ENCODE results near the gene BRD1. TPM values are rescaled to one million over a fixed set of nuclear protein-coding genes. Genes with fewer than 3 reads are reported as not detected.

The BRD1 gene
- total RNA-seq, 1 experiment from 2014 or later = 31.3 TPM

DNA sequence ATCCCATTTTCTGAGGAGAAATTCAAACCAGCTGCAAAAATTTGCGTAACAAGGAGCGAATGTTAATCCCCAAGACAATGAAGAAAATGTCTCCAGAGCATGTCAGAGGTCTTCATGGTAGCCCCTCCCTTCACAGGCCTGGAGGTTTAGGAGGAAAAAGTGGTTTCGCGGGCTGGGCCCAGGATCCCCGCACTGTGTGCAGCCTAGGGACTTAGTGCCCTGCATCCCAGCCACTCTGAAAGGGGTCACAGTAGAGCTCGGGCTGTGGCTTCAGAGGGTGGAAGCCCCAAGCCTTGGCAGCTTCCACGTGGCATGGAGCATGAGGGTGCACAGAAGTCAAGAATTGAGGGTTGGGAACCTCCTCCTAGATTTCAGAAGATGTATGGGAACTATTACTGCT is 87.4 kb downstream of the BRD1 start:
- Histone ChIP-seq H3K9ac (ENCODE audit: low read length) (no peak overlapping the region), H3K4me2 (ENCODE audit: low read length) (no peak overlapping the region), H3K79me2 (ENCODE audit: insufficient read depth, low read length) (no peaks in the 10 kb centered on the region), H3K9me2 (ENCODE audit: insufficient read depth) (no peaks in the 10 kb centered on the region), H3K27me3 (ENCODE audit: insufficient read depth, low read length) (peaks cover 17% of the 10 kb centered on the region; the same call in 1 of the 2 replicates), H3K4me1 (ENCODE audit: control insufficient read depth in 1 of 2, insufficient read depth in 2 of 2, low read length in 2 of 2) (no peaks in the 10 kb centered on the region), H3K36me3 (ENCODE audit: control insufficient read depth in 1 of 2, insufficient read depth in 2 of 2, low read length in 2 of 2) (no peaks in the 10 kb centered on the region), H3K9me3 (ENCODE audit: control insufficient read depth in 1 of 2, insufficient read depth in 1 of 2, low read depth in 1 of 2, low read length in 2 of 2) (peaks cover 4 to 7% of the 10 kb centered on the region in 2 experiments; a peak in 3 of 4 replicates), H2AFZ (ENCODE audit: low read depth, low read length, poor library complexity, severe bottlenecking) (no peak overlapping the region), H4K20me1 (ENCODE audit: insufficient read depth) (no peaks in the 10 kb centered on the region), H3K4me3 (replicated peaks in 1 of 2; ENCODE audit: low read depth in 1 of 2, low read length in 2 of 2) (no peak overlapping the region), H3K27ac (ENCODE audit: low read depth, low read length) (no peak overlapping the region)
- ChIA-PET CTCF (no interaction called here), POLR2A (no interaction called here), RAD21 (ENCODE audit: low non-redundant PET in 1 of 2, low total read pairs in 2 of 2, uncharacterized antibody in 2 of 2, unreplicated experiment in 2 of 2) (no interaction called here)
- intact Hi-C loops (cut with micrococcal nuclease) = no loop called here
- BruUV-seq (replicated peaks) = no TSS peak
- ATAC-seq (no peak), DNase-seq (ENCODE audit: low read depth, low spot score) (no peak)
- no peak for TF ChIP-seq TCF7L2 (IDR thresholded peaks at IDR 0.05; ENCODE audit: borderline replicate concordance, extremely low read depth, insufficient read depth, insufficient read length)
- TF ChIP-seq, protein P1, sequence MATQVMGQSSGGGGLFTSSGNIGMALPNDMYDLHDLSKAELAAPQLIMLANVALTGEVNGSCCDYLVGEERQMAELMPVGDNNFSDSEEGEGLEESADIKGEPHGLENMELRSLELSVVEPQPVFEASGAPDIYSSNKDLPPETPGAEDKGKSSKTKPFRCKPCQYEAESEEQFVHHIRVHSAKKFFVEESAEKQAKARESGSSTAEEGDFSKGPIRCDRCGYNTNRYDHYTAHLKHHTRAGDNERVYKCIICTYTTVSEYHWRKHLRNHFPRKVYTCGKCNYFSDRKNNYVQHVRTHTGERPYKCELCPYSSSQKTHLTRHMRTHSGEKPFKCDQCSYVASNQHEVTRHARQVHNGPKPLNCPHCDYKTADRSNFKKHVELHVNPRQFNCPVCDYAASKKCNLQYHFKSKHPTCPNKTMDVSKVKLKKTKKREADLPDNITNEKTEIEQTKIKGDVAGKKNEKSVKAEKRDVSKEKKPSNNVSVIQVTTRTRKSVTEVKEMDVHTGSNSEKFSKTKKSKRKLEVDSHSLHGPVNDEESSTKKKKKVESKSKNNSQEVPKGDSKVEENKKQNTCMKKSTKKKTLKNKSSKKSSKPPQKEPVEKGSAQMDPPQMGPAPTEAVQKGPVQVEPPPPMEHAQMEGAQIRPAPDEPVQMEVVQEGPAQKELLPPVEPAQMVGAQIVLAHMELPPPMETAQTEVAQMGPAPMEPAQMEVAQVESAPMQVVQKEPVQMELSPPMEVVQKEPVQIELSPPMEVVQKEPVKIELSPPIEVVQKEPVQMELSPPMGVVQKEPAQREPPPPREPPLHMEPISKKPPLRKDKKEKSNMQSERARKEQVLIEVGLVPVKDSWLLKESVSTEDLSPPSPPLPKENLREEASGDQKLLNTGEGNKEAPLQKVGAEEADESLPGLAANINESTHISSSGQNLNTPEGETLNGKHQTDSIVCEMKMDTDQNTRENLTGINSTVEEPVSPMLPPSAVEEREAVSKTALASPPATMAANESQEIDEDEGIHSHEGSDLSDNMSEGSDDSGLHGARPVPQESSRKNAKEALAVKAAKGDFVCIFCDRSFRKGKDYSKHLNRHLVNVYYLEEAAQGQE (IDR thresholded peaks at IDR 0.05; ENCODE audit: low read depth) = no peak
- no peak for TF ChIP-seq ZNF274 (IDR thresholded peaks at IDR 0.05; ENCODE audit: low read depth, low read length)
- TF ChIP-seq FOSL1 (IDR thresholded peaks at IDR 0.05; ENCODE audit: low read depth) = no peak

DNA sequence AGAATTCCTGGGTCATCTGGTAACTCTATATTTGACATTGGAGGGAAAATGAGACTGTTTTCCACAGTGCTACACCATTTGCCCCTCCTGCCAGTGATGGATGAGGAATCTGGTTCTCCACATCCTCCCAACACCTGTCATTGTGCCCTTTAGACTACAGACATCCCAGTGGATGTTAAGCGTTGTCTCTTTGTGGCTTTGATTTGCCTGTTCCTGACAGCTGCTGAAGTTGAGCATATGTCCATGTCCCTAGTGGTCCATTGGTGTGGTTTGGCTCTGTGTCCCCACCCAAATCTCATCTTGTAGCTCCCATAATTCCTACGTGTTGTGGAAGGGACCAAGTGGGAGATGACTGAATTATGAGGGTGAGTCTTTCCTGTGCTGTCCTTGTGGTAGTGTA is 88.5 kb downstream of the BRD1 start:
- Histone ChIP-seq H3K27ac (ENCODE audit: low read depth, low read length) (no peak overlapping the region), H3K79me2 (ENCODE audit: insufficient read depth, low read length) (no peaks in the 10 kb centered on the region), H3K4me2 (ENCODE audit: low read length) (no peak overlapping the region), H3K9me2 (ENCODE audit: insufficient read depth) (no peaks in the 10 kb centered on the region), H3K4me1 (ENCODE audit: control insufficient read depth in 1 of 2, insufficient read depth in 2 of 2, low read length in 2 of 2) (no peaks in the 10 kb centered on the region), H3K4me3 (replicated peaks in 1 of 2; ENCODE audit: low read depth in 1 of 2, low read length in 2 of 2) (no peak overlapping the region), H3K9me3 (ENCODE audit: control insufficient read depth in 1 of 2, insufficient read depth in 1 of 2, low read depth in 1 of 2, low read length in 2 of 2) (peaks cover 0 to 4% of the 10 kb centered on the region in 2 experiments; a peak in 2 of 4 replicates), H3K9ac (ENCODE audit: low read length) (no peak overlapping the region), H2AFZ (ENCODE audit: low read depth, low read length, poor library complexity, severe bottlenecking) (no peak overlapping the region), H3K36me3 (ENCODE audit: control insufficient read depth in 1 of 2, insufficient read depth in 2 of 2, low read length in 2 of 2) (no peaks in the 10 kb centered on the region), H3K27me3 (ENCODE audit: insufficient read depth, low read length) (peaks cover 18% of the 10 kb centered on the region; the same call in 1 of the 2 replicates), H4K20me1 (ENCODE audit: insufficient read depth) (no peaks in the 10 kb centered on the region)
- no peak for ATAC-seq
- no TSS peak for BruUV-seq (replicated peaks)
- ChIA-PET CTCF (no interaction called here), RAD21 (ENCODE audit: low non-redundant PET in 1 of 2, low total read pairs in 2 of 2, uncharacterized antibody in 2 of 2, unreplicated experiment in 2 of 2) (no interaction called here), POLR2A (no interaction called here)
- no peak for DNase-seq (ENCODE audit: low read depth, low spot score)
- intact Hi-C loops (cut with micrococcal nuclease) = no loop called here
- TF ChIP-seq, protein P2, sequence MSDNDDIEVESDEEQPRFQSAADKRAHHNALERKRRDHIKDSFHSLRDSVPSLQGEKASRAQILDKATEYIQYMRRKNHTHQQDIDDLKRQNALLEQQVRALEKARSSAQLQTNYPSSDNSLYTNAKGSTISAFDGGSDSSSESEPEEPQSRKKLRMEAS (IDR thresholded peaks at IDR 0.05) = no peak
- TF ChIP-seq, protein P3, sequence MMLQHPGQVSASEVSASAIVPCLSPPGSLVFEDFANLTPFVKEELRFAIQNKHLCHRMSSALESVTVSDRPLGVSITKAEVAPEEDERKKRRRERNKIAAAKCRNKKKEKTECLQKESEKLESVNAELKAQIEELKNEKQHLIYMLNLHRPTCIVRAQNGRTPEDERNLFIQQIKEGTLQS (IDR thresholded peaks at IDR 0.05) = no peak
- TF ChIP-seq YY1 (IDR thresholded peaks at IDR 0.05; ENCODE audit: extremely low read depth, insufficient replicate concordance, low read depth, low read length) (no peak), FOSL1 (IDR thresholded peaks at IDR 0.05; ENCODE audit: low read depth) (no peak), POLR2AphosphoS5 (IDR thresholded peaks at IDR 0.05; ENCODE audit: low read depth, low read length) (no peak), EZH2 (IDR thresholded peaks at IDR 0.05) (no peak), TCF7L2 (IDR thresholded peaks at IDR 0.05; ENCODE audit: borderline replicate concordance, extremely low read depth, insufficient read depth, insufficient read length) (no peak), ELF1 (IDR thresholded peaks at IDR 0.05; ENCODE audit: borderline replicate concordance, low read depth) (no peak), RAD21 (IDR thresholded peaks at IDR 0.05; ENCODE audit: low read depth) (no peak), SIN3A (IDR thresholded peaks at IDR 0.05; ENCODE audit: low read depth) (no peak), CEBPB (IDR thresholded peaks at IDR 0.05; ENCODE audit: low read depth) (no peak), SP1 (IDR thresholded peaks at IDR 0.05; ENCODE audit: low read depth) (no peak)
- TF ChIP-seq, protein P4, sequence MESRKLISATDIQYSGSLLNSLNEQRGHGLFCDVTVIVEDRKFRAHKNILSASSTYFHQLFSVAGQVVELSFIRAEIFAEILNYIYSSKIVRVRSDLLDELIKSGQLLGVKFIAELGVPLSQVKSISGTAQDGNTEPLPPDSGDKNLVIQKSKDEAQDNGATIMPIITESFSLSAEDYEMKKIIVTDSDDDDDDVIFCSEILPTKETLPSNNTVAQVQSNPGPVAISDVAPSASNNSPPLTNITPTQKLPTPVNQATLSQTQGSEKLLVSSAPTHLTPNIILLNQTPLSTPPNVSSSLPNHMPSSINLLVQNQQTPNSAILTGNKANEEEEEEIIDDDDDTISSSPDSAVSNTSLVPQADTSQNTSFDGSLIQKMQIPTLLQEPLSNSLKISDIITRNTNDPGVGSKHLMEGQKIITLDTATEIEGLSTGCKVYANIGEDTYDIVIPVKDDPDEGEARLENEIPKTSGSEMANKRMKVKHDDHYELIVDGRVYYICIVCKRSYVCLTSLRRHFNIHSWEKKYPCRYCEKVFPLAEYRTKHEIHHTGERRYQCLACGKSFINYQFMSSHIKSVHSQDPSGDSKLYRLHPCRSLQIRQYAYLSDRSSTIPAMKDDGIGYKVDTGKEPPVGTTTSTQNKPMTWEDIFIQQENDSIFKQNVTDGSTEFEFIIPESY (IDR thresholded peaks at IDR 0.05; ENCODE audit: extremely low read depth, insufficient replicate concordance, low read length) = no peak
